GM12878 (cell line): Measurements from ENCODE around the gene PIGU. TPM values are rescaled to one million over a fixed set of nuclear protein-coding genes. Genes with fewer than 3 reads are reported as not detected.

ENCODE experiments used
- EZH2 ChIP-seq: IDR thresholded peaks from 2 replicates; pipeline ENCODE4 v1.6.1; 2012; ENCODE audit warnings: low read depth, mild to moderate bottlenecking, control low read depth, inconsistent platforms, low read length, borderline replicate concordance; ENCODE audit not compliant: control insufficient read depth
- HCFC1 ChIP-seq: fragments of 150-350 bp; IDR thresholded peaks from 2 replicates; pipeline ENCODE4 v1.6.1; 2014; ENCODE audit warnings: low read length
- TCF7 ChIP-seq: IDR thresholded peaks from 2 replicates; pipeline ENCODE4 v1.6.1; 2014; ENCODE audit warnings: antibody characterized with exemption, borderline replicate concordance
- polyA plus RNA-seq, 11 experiments: library from polyadenylated mRNA; depleted of rRNA in 4 of 11; unstranded in 6 of 11; stranded (reverse) in 5 of 11; fragments of >200 nt; fragmentation: Nextera tagmentation in 4 of 11; fragmentation: Illumina TruSeq in 1 of 11; extraction: Ambion mirVana in 4 of 11; extraction: Trizol in 1 of 11; gene quantifications; 1 replicate in 1 of 11; 2 replicates in 10 of 11; pipeline versions ENCODE4 v1.2.1 to v1.2.3, GENCODE V29; 2011 to 2016; ENCODE audit warnings: inconsistent platforms in 2 of 11, missing spikeins in 2 of 11, low read depth in 1 of 11
- total RNA-seq, 4 experiments: library from RNA; depleted of rRNA in 3 of 4; stranded (reverse); fragments of >200 nt in 3 of 4; fragmentation: Illumina TruSeq in 1 of 4; extraction: Trizol in 1 of 4; gene quantifications; 2 replicates each; pipeline versions ENCODE4 v1.2.1 to v1.2.3, GENCODE V29; 2013 to 2021
- TF ChIP-seq, protein P1 (sequence below): IDR thresholded peaks from 2 replicates; pipeline ENCODE4 v1.6.1; 2012; ENCODE audit warnings: low read length, inconsistent platforms
- TF ChIP-seq, protein P2 (sequence below): fragments of 450-650 bp; IDR thresholded peaks from 2 replicates; pipeline ENCODE4 v1.6.1; 2016; ENCODE audit warnings: mild to moderate bottlenecking, moderate library complexity, borderline replicate concordance

The PIGU gene
- total and polyA plus RNA-seq, 10 of the 15 experiments (the other 5 are each of a cell fraction or from before 2014, with no cell fraction given) = 4.1 to 88.2 (median 25.0) TPM

- TF ChIP-seq, protein P1, sequence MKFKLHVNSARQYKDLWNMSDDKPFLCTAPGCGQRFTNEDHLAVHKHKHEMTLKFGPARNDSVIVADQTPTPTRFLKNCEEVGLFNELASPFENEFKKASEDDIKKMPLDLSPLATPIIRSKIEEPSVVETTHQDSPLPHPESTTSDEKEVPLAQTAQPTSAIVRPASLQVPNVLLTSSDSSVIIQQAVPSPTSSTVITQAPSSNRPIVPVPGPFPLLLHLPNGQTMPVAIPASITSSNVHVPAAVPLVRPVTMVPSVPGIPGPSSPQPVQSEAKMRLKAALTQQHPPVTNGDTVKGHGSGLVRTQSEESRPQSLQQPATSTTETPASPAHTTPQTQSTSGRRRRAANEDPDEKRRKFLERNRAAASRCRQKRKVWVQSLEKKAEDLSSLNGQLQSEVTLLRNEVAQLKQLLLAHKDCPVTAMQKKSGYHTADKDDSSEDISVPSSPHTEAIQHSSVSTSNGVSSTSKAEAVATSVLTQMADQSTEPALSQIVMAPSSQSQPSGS = no peak
- TF ChIP-seq, protein P2, sequence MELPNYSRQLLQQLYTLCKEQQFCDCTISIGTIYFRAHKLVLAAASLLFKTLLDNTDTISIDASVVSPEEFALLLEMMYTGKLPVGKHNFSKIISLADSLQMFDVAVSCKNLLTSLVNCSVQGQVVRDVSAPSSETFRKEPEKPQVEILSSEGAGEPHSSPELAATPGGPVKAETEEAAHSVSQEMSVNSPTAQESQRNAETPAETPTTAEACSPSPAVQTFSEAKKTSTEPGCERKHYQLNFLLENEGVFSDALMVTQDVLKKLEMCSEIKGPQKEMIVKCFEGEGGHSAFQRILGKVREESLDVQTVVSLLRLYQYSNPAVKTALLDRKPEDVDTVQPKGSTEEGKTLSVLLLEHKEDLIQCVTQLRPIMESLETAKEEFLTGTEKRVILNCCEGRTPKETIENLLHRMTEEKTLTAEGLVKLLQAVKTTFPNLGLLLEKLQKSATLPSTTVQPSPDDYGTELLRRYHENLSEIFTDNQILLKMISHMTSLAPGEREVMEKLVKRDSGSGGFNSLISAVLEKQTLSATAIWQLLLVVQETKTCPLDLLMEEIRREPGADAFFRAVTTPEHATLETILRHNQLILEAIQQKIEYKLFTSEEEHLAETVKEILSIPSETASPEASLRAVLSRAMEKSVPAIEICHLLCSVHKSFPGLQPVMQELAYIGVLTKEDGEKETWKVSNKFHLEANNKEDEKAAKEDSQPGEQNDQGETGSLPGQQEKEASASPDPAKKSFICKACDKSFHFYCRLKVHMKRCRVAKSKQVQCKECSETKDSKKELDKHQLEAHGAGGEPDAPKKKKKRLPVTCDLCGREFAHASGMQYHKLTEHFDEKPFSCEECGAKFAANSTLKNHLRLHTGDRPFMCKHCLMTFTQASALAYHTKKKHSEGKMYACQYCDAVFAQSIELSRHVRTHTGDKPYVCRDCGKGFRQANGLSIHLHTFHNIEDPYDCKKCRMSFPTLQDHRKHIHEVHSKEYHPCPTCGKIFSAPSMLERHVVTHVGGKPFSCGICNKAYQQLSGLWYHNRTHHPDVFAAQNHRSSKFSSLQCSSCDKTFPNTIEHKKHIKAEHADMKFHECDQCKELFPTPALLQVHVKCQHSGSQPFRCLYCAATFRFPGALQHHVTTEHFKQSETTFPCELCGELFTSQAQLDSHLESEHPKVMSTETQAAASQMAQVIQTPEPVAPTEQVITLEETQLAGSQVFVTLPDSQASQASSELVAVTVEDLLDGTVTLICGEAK = 0 out of 2 replicates have a peak, but pooled peaks have one; percentile 4
- TF ChIP-seq HCFC1 = peak; percentile 10; the same call in 1 of the 2 replicates
- TF ChIP-seq TCF7 = no peak
- no peak for TF ChIP-seq EZH2
- TF ChIP-seq, all 136 proteins: peak for 23
Observed at GRCh38 chr20:34558320-34559218, 118.3 kb downstream of the PIGU start, which contains the start of gene MAP1LC3A (continued).
